ENCODE results near the gene NTM.

Gene NTM

GRCh38 chr11:131885431-131885830, 515.0 kb downstream of the NTM start:
- no peak for TF ChIP-seq CTCF (conservative IDR thresholded peaks at IDR 0.05)
- H3K27ac ChIP-seq = no peak overlapping the region

GRCh38 chr11:131886201-131886600, 515.8 kb downstream of the NTM start:
- TF ChIP-seq CTCF (conservative IDR thresholded peaks at IDR 0.05) = no peak
- peak overlapping the region; percentile 7; the same call in 1 of the 2 replicates for H3K27ac ChIP-seq

- H3K27ac ChIP-seq = peak overlapping the region; percentile 48
- no peak for TF ChIP-seq CTCF (conservative IDR thresholded peaks at IDR 0.05)
Measured at GRCh38 chr11:131888230-131888855, 517.9 kb downstream of the NTM start.

GRCh38 chr11:131889146-131889577, 518.7 kb downstream of the NTM start:
- H3K27ac ChIP-seq = peak overlapping the region; percentile 48
- no peak for TF ChIP-seq CTCF (conservative IDR thresholded peaks at IDR 0.05)

- H3K27ac ChIP-seq = peak overlapping the region; percentile 48
- peak; percentile 21 for TF ChIP-seq CTCF (conservative IDR thresholded peaks at IDR 0.05)
Measured at GRCh38 chr11:131889760-131890581, 519.6 kb downstream of the NTM start.

GRCh38 chr11:131893103-131893890, 522.9 kb downstream of the NTM start:
- no peak overlapping the region for H3K27ac ChIP-seq
- TF ChIP-seq CTCF (conservative IDR thresholded peaks at IDR 0.05) = no peak

- TF ChIP-seq CTCF (conservative IDR thresholded peaks at IDR 0.05) = no peak
Measured at GRCh38 chr11:131893988-131894387, 523.6 kb downstream of the NTM start.

More at GRCh38 chr11:131893988-131894387, 523.6 kb downstream of the NTM start:
- no peak overlapping the region for H3K27ac ChIP-seq

All from VCaP (cell line).